ENCODE results near the gene ERF. TPM values are rescaled to one million over a fixed set of nuclear protein-coding genes. Genes with fewer than 3 reads are reported as not detected.

The ERF gene
- total RNA-seq, 1 donor from 2014 or later: 43.1 TPM

- peak overlapping the region; percentile 90 for H3K4me3 Mint-ChIP-seq
- H3K36me3 Mint-ChIP-seq: peaks cover 3% of the 10 kb centered on the region
- H3K4me1 Mint-ChIP-seq: peaks cover 39% of the 10 kb centered on the region
- Histone ChIP-seq H3K9me3 (ENCODE audit: low read depth) (no peaks in the 10 kb centered on the region), H3K4me1 (peaks cover 38% of the 10 kb centered on the region), H4K20me1 (ENCODE audit: low read depth) (peaks cover 15% of the 10 kb centered on the region), H3K4me3 (peak overlapping the region; percentile 91), H3K9ac (no peak overlapping the region), H3K79me2 (ENCODE audit: low read depth) (peaks cover 16% of the 10 kb centered on the region), H3K27ac (no peak overlapping the region), H3K4me2 (peak overlapping the region; percentile 87), H2AFZ (replicated peaks) (peak overlapping the region; percentile 67), H3K36me3 (no peaks in the 10 kb centered on the region), H3F3A (ENCODE audit: low read depth) (peaks cover 53% of the 10 kb centered on the region), H3K27me3 (no peaks in the 10 kb centered on the region)
- no peak overlapping the region for H3K27ac Mint-ChIP-seq
- TF ChIP-seq EZH2phosphoT487 (IDR thresholded peaks at IDR 0.05) (no peak), CTCF (IDR thresholded peaks at IDR 0.05) (peak; percentile 80)
- DNase-seq (ENCODE audit: low spot score): peak; percentile 94
- H3K27me3 Mint-ChIP-seq (ENCODE audit: insufficient read depth, low read depth): peaks cover 14% of the 10 kb centered on the region
- no peaks in the 10 kb centered on the region for H3K9me3 Mint-ChIP-seq
Measured at GRCh38 chr19:42279902-42280814, 25.2 kb upstream of the ERF start.

- Histone ChIP-seq H3F3A (ENCODE audit: low read depth) (peaks cover 47% of the 10 kb centered on the region), H3K4me3 (peak overlapping the region; percentile 91), H3K4me2 (peak overlapping the region; percentile 87), H3K4me1 (peaks cover 37% of the 10 kb centered on the region), H3K36me3 (no peaks in the 10 kb centered on the region), H3K79me2 (ENCODE audit: low read depth) (peaks cover 9% of the 10 kb centered on the region), H4K20me1 (ENCODE audit: low read depth) (peaks cover 8% of the 10 kb centered on the region), H2AFZ (replicated peaks) (peak overlapping the region; percentile 59), H3K27me3 (no peaks in the 10 kb centered on the region), H3K27ac (peak overlapping the region; percentile 47), H3K9me3 (ENCODE audit: low read depth) (no peaks in the 10 kb centered on the region), H3K9ac (peak overlapping the region; percentile 51)
- H3K4me3 Mint-ChIP-seq: peak overlapping the region; percentile 90
- TF ChIP-seq CTCF (IDR thresholded peaks at IDR 0.05): no peak
- TF ChIP-seq EZH2 (IDR thresholded peaks at IDR 0.05): no peak
- TF ChIP-seq EZH2phosphoT487 (IDR thresholded peaks at IDR 0.05): no peak
- peak overlapping the region; percentile 82 for H3K27ac Mint-ChIP-seq
- H3K27me3 Mint-ChIP-seq (ENCODE audit: insufficient read depth, low read depth): peaks cover 10% of the 10 kb centered on the region
- H3K36me3 Mint-ChIP-seq: peaks cover 8% of the 10 kb centered on the region
- H3K9me3 Mint-ChIP-seq: no peaks in the 10 kb centered on the region
- H3K4me1 Mint-ChIP-seq: peaks cover 39% of the 10 kb centered on the region
- DNase-seq (ENCODE audit: low spot score): no peak
Measured at GRCh38 chr19:42279155-42279901, 24.4 kb upstream of the ERF start.

- Mint-ChIP-seq H3K4me1 (peaks cover 39% of the 10 kb centered on the region), H3K36me3 (peaks cover 8% of the 10 kb centered on the region), H3K9me3 (no peaks in the 10 kb centered on the region), H3K27me3 (ENCODE audit: insufficient read depth, low read depth) (peaks cover 10% of the 10 kb centered on the region), H3K27ac (peak overlapping the region; percentile 82), H3K4me3 (peak overlapping the region; percentile 90)
- Histone ChIP-seq H3K36me3 (no peaks in the 10 kb centered on the region), H3K27me3 (no peaks in the 10 kb centered on the region), H2AFZ (replicated peaks) (no peak overlapping the region), H4K20me1 (ENCODE audit: low read depth) (peaks cover 8% of the 10 kb centered on the region), H3K4me3 (no peak overlapping the region), H3K9me3 (ENCODE audit: low read depth) (no peaks in the 10 kb centered on the region), H3K27ac (no peak overlapping the region), H3F3A (ENCODE audit: low read depth) (peaks cover 47% of the 10 kb centered on the region), H3K9ac (no peak overlapping the region), H3K79me2 (ENCODE audit: low read depth) (peaks cover 9% of the 10 kb centered on the region), H3K4me1 (peaks cover 37% of the 10 kb centered on the region), H3K4me2 (no peak overlapping the region)
- DNase-seq (ENCODE audit: low spot score): no peak
- TF ChIP-seq EZH2phosphoT487 (IDR thresholded peaks at IDR 0.05) (no peak), EZH2 (IDR thresholded peaks at IDR 0.05) (no peak), CTCF (IDR thresholded peaks at IDR 0.05) (no peak)
Measured at GRCh38 chr19:42278452-42279154, 23.7 kb upstream of the ERF start.
